AG09309 (cell line): ENCODE results near the gene ITIH1.

Experiments
- DNase-seq: peaks from one replicate; pipeline ENCODE4 v3.0.0-alpha.2; 2010; ENCODE audit warnings: low read depth
- H3K4me3 ChIP-seq: 2 replicates; pipeline ENCODE4 v1.5.1; 2011; ENCODE audit warnings: mild to moderate bottlenecking, low read depth, low read length, moderate library complexity; ENCODE audit not compliant: control insufficient read depth
- CTCF ChIP-seq: IDR thresholded peaks from 2 replicates; pipeline ENCODE4 v1.5.1; 2011; ENCODE audit warnings: mild to moderate bottlenecking, low read depth, low read length, inconsistent platforms; ENCODE audit not compliant: insufficient read depth, control insufficient read depth; ENCODE audit errors: missing control alignments

Gene ITIH1

GRCh38 chr3:52795298-52795900 lies 18.0 kb downstream of the ITIH1 start:
- H3K4me3 ChIP-seq, result no peak overlapping the region
- no peak for TF ChIP-seq CTCF

GRCh38 chr3:52796411-52796810 lies 19.0 kb downstream of the ITIH1 start:
- no peak for TF ChIP-seq CTCF
- no peak overlapping the region for H3K4me3 ChIP-seq
- no peak for DNase-seq

More at GRCh38 chr3:52795298-52795900, 18.0 kb downstream of the ITIH1 start:
- no peak for DNase-seq

- no peak for TF ChIP-seq CTCF
- no peak for DNase-seq
- no peak overlapping the region for H3K4me3 ChIP-seq
Observed at GRCh38 chr3:52798376-52798977, 21.1 kb downstream of the ITIH1 start.

GRCh38 chr3:52798978-52799476 lies 21.6 kb downstream of the ITIH1 start:
- peak; percentile 42 for TF ChIP-seq CTCF
- H3K4me3 ChIP-seq, result no peak overlapping the region
- DNase-seq, result no peak

- TF ChIP-seq CTCF, result no peak
- H3K4me3 ChIP-seq, result no peak overlapping the region
- DNase-seq, result no peak
Observed at GRCh38 chr3:52800079-52800478, 22.7 kb downstream of the ITIH1 start.

GRCh38 chr3:52801839-52802238 lies 24.4 kb downstream of the ITIH1 start:
- DNase-seq, result no peak
- TF ChIP-seq CTCF, result no peak
- no peak overlapping the region for H3K4me3 ChIP-seq
